PC-9 (cell line): ENCODE data around the gene CDIPT. TPM values are rescaled to one million over a fixed set of nuclear protein-coding genes. Genes with fewer than 3 reads are reported as not detected.

Experiments
- BruUV-seq: library from RNA; stranded (reverse); fragments of 400-500 nt; replicated peaks from 2 replicates; lab custom pipeline; 2021; lab: Mats Ljungman, UMichigan
- CTCF ChIA-PET: fragments of 300-600 bp; sonication (Branson Sonifier 250); formaldehyde crosslinking; loops from one replicate; lab custom pipeline; 2022; ENCODE audit warnings: antibody characterized with exemption; lab: Charles Lee
- POLR2A ChIA-PET: fragments of 300-600 bp; sonication (Branson Sonifier 250); formaldehyde crosslinking; loops from one replicate; lab custom pipeline; 2022; ENCODE audit warnings: antibody characterized with exemption; ENCODE audit not compliant: unreplicated experiment; lab: Charles Lee
- DNase-seq, 2 experiments: peaks; one replicate each; pipeline versions ENCODE4 v3.0.0 to v3.0.0-alpha.2; 2015 to 2022; ENCODE audit warnings: mixed read lengths in 1 of 2
- H2AFZ ChIP-seq: fragments of 200-600 bp; sonication (generic); 2 replicates; pipeline ENCODE4 v1.8.1; 2017; ENCODE audit warnings: antibody characterized with exemption
- H3F3A ChIP-seq: fragments of 200-600 bp; sonication (generic); 2 replicates; pipeline ENCODE4 v1.8.1; 2017; ENCODE audit warnings: antibody characterized with exemption, mild to moderate bottlenecking, low read depth; ENCODE audit not compliant: insufficient read depth
- H3K27ac ChIP-seq: fragments of 200-600 bp; sonication (generic); 2 replicates; pipeline ENCODE4 v1.6.1; 2016; ENCODE audit warnings: mixed run types
- H3K27me3 ChIP-seq: fragments of 200-600 bp; sonication (generic); 2 replicates; pipeline ENCODE4 v1.6.1; 2016; ENCODE audit warnings: low read depth, mixed run types; ENCODE audit not compliant: insufficient read depth
- H3K36me3 ChIP-seq: fragments of 200-600 bp; sonication (generic); 2 replicates; pipeline ENCODE4 v1.6.1; 2016; ENCODE audit warnings: low read depth, mixed run types
- H3K4me1 ChIP-seq: fragments of 200-600 bp; sonication (generic); replicated peaks from 2 replicates; pipeline ENCODE4 v1.6.1; 2016; ENCODE audit warnings: mixed run types; ENCODE audit not compliant: insufficient read depth
- H3K4me2 ChIP-seq: fragments of 200-600 bp; sonication (generic); 2 replicates; pipeline ENCODE4 v1.6.1; 2017; ENCODE audit warnings: mixed run types
- H3K4me3 ChIP-seq: fragments of 200-600 bp; sonication (generic); 2 replicates; pipeline ENCODE4 v1.6.1; 2016; ENCODE audit warnings: mixed run types
- H3K79me2 ChIP-seq: fragments of 200-600 bp; sonication (generic); 2 replicates; pipeline ENCODE4 v1.6.1; 2017; ENCODE audit warnings: low read depth, mixed run types
- H3K9me2 ChIP-seq: fragments of 200-600 bp; sonication (generic); 2 replicates; pipeline ENCODE4 v1.8.1; 2017; ENCODE audit warnings: mild to moderate bottlenecking; ENCODE audit not compliant: insufficient read depth
- H3K9me3 ChIP-seq: fragments of 200-600 bp; sonication (generic); 2 replicates; pipeline ENCODE4 v1.8.1; 2016; ENCODE audit warnings: low read depth; ENCODE audit not compliant: insufficient read depth
- H4K20me1 ChIP-seq: fragments of 200-600 bp; sonication (generic); 2 replicates; pipeline ENCODE4 v1.8.1; 2017; ENCODE audit not compliant: insufficient read depth
- EZH2 ChIP-seq: fragments of 200-600 bp; sonication (generic); IDR thresholded peaks from 2 replicates; pipeline ENCODE4 v1.8.0; 2017; ENCODE audit warnings: antibody characterized with exemption, low read depth
- intact Hi-C: fragments of 100-400 bp; cut with micrococcal nuclease; formaldehyde crosslinking; loops from one replicate; pipeline ENCODE4 v1.10.0; 2022; ENCODE audit not compliant: unreplicated experiment
- total RNA-seq: library from RNA; stranded (reverse); gene quantifications from 2 replicates; pipeline ENCODE4 v1.2.3, GENCODE V29; 2021
- TF ChIP-seq, protein P1 (sequence below): fragments of 200-600 bp; sonication (generic); conservative IDR thresholded peaks from 2 replicates; pipeline ENCODE4 v1.6.1; 2017; ENCODE audit warnings: mixed run types, antibody characterized with exemption, mild to moderate bottlenecking, moderate library complexity

CDIPT gene
- total RNA-seq, 1 experiment from 2014 or later: 90.6 TPM

DNA sequence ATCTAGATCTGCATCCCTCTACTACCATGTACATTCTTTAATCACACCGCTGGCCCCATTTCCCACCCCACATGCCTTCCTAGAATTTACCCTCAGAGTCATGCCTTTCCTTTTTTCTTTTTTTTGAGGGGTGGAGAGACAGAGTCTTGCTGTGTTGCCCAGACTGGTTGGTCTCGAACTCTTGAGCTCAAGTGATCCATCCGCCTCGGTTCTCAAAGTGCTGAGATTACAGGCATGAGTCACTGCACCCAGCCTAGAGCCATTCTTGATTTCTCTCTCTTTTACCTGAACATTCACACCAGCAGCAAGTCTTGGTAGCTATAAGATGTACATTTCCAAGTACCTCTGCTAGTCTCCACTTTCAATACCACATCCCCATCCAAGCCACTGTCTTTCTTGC lies 44.9 kb downstream of the CDIPT start:
- peak overlapping the region; percentile 82 for H3K4me2 ChIP-seq
- no peaks in the 10 kb centered on the region for H3K36me3 ChIP-seq
- ChIA-PET POLR2A (interaction anchor here (0.7 kb wide), 1 partner anchor 11 kb away, joined by 17 read pairs; no protein-coding TSS in a partner anchor), CTCF (interaction anchor here (0.6 kb wide), 1 partner anchor 195 kb away, joined by 7 read pairs; no protein-coding TSS in a partner anchor)
- H4K20me1 ChIP-seq: no peaks in the 10 kb centered on the region
- peaks cover 61% of the 10 kb centered on the region; the same call in 1 of the 2 replicates for H3F3A ChIP-seq
- no TSS peak for BruUV-seq
- H2AFZ ChIP-seq: no peak overlapping the region
- H3K4me3 ChIP-seq: no peak overlapping the region
- peaks cover 49% of the 10 kb centered on the region for H3K4me1 ChIP-seq
- TF ChIP-seq EZH2: no peak
- TF ChIP-seq, protein P1, sequence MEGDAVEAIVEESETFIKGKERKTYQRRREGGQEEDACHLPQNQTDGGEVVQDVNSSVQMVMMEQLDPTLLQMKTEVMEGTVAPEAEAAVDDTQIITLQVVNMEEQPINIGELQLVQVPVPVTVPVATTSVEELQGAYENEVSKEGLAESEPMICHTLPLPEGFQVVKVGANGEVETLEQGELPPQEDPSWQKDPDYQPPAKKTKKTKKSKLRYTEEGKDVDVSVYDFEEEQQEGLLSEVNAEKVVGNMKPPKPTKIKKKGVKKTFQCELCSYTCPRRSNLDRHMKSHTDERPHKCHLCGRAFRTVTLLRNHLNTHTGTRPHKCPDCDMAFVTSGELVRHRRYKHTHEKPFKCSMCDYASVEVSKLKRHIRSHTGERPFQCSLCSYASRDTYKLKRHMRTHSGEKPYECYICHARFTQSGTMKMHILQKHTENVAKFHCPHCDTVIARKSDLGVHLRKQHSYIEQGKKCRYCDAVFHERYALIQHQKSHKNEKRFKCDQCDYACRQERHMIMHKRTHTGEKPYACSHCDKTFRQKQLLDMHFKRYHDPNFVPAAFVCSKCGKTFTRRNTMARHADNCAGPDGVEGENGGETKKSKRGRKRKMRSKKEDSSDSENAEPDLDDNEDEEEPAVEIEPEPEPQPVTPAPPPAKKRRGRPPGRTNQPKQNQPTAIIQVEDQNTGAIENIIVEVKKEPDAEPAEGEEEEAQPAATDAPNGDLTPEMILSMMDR: no peak
- H3K9me3 ChIP-seq: no peaks in the 10 kb centered on the region
- no peaks in the 10 kb centered on the region for H3K9me2 ChIP-seq
- no peak for DNase-seq
- H3K27me3 ChIP-seq: no peaks in the 10 kb centered on the region
- intact Hi-C loops: loop anchor here (10.0 kb wide), 1 partner anchor 223 kb away; no protein-coding TSS in a partner anchor
- peaks cover 49% of the 10 kb centered on the region for H3K79me2 ChIP-seq
- no peak overlapping the region for H3K27ac ChIP-seq

DNA sequence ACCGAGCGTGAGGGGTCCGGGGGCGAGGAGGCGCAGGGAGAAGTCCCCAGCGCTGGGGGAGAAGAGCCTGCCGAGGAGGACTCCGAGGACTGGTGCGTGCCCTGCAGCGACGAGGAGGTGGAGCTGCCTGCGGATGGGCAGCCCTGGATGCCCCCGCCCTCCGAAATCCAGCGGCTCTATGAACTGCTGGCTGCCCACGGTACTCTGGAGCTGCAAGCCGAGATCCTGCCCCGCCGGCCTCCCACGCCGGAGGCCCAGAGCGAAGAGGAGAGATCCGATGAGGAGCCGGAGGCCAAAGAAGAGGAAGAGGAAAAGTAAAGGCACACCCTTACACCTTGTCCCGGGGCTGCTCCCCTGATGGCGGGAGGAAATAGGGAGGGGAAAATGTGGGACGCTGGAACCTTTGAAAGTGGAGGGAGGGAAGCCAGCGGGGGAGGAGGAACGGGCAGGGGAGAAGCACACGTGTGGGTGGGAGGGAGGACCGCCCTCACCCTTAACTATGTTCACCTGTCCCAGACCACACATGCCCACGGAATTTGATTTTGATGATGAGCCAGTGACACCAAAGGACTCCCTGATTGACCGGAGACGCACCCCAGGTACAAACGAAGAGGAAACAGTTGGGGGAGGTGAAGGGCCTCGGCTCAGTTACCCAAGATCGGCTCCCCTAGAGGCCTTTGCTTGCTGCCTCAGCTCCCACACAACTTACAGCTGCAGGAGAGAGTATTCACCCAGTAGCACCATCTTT lies 46.2 kb downstream of the CDIPT start:
- Histone ChIP-seq H3K9me2 (no peaks in the 10 kb centered on the region), H4K20me1 (no peaks in the 10 kb centered on the region), H3F3A (peaks cover 54% of the 10 kb centered on the region; the same call in 1 of the 2 replicates), H3K27me3 (no peaks in the 10 kb centered on the region), H3K4me2 (peak overlapping the region; percentile 82), H3K4me3 (peak overlapping the region; percentile 83), H3K27ac (0 out of 2 replicates have a peak overlapping the region, but pooled peaks have one; percentile 0), H3K9me3 (no peaks in the 10 kb centered on the region), H3K79me2 (peaks cover 37% of the 10 kb centered on the region), H3K4me1 (peaks cover 46% of the 10 kb centered on the region), H2AFZ (peak overlapping the region; percentile 89), H3K36me3 (no peaks in the 10 kb centered on the region)
- ChIA-PET CTCF (interaction anchor here (1.2 kb wide), 1 partner anchor 31 kb away, joined by 5 read pairs; no protein-coding TSS in a partner anchor), POLR2A (interaction anchor here (0.6 to 1.3 kb wide), 5 partner anchors 9 to 157 kb away, joined by 4 to 17 read pairs (median 4); partner anchors contain the start of genes KIF22 and TAOK2)
- TF ChIP-seq EZH2: no peak
- TF ChIP-seq, protein P1: no peak
- DNase-seq: peak; percentile 62 to 86
- intact Hi-C loops: loop anchor here (10.0 kb wide), 1 partner anchor 222 kb away; no protein-coding TSS in a partner anchor
- no TSS peak for BruUV-seq
